ENCODE data around the gene GLT8D2. TPM values are rescaled to one million over a fixed set of nuclear protein-coding genes. Genes with fewer than 3 reads are reported as not detected.

The GLT8D2 gene
- total RNA-seq, 2 experiments from 2014 or later: not detected

DNA sequence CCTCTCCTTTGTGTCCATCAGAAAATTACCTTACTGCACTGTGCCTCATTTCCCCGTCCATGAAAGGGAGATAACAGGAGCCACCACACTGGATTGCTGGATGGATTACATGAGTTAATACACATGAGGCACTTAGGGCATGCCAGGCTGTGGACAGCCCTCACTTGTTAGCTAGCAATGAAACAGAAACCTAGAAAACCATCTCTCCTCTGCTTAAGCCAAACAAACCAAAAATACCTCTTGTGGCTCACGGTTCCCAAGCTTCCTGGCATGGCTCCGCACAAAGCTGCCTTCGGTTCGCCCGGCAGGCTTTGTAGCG is 13.7 kb upstream of the GLT8D2 start:
- Mint-ChIP-seq H3K4me3 (peak overlapping the region; percentile 92), H3K4me1 (peaks cover 24% of the 10 kb centered on the region), H3K9me3 (no peaks in the 10 kb centered on the region), H3K27me3 (peaks cover 25% of the 10 kb centered on the region), H3K36me3 (peaks cover 4% of the 10 kb centered on the region), H3K27ac (peak overlapping the region; percentile 90)
- DNase-seq (no peak), ATAC-seq (ENCODE audit: low read depth) (peak; percentile 35)
- POLR2A ChIA-PET: interaction anchor here (1.0 to 2.6 kb wide), 8 partner anchors 17 to 134 kb away, joined by 3 to 19 read pairs (median 6); partner anchors contain the start of genes HSP90B1, NFYB and TDG

DNA sequence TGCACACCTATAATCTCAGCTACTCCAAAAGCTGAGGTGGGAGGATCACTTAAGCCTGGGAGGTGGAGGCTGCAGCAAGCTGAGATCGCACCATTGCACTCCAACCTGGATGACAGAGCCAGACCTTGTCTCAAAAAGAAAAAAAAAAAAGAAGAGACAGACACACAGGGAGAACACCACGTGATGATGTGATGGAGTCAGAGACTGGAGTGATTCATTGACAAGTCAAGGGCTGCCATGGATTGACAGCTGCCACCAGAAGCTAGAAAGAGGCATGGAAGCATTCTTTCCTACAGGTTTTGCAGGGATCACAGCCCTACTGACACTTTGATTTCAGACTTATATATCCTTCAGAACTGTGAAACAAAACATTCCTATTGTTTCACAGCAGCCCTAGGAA is 10.8 kb upstream of the GLT8D2 start:
- no peak overlapping the region for H3K27ac Mint-ChIP-seq
- no peak overlapping the region for H3K4me3 Mint-ChIP-seq
- ATAC-seq (ENCODE audit: low read depth): no peak
- peaks cover 27% of the 10 kb centered on the region for H3K27me3 Mint-ChIP-seq
- POLR2A ChIA-PET: interaction anchor here (0.6 kb wide), 1 partner anchor 68 kb away, joined by 4 read pairs; no protein-coding TSS in a partner anchor
- peaks cover 17% of the 10 kb centered on the region for H3K4me1 Mint-ChIP-seq
- H3K9me3 Mint-ChIP-seq: no peaks in the 10 kb centered on the region
- no peak for DNase-seq
- peaks cover 2% of the 10 kb centered on the region for H3K36me3 Mint-ChIP-seq

DNA sequence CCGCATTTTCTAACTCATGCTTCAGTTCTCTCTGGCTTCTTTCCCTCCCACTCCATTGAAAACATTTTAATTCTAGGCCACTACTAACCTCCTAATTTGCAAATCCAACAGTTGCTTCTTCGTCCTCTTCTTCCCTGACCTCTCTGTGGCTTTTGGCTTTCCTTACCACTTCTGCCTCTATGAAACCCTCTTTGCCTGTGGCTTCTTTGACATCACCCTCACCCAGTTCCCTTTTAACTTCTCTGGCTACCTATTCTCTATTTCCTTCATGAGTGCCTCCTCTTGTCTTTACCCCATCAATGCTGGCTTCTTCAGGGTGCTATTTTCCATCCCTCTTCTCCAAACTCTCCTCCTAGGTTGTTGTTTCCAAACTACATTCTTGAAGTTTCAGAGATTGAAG is 10.0 kb upstream of the GLT8D2 start:
- POLR2A ChIA-PET: no interaction called here
- H3K4me1 Mint-ChIP-seq: peaks cover 10% of the 10 kb centered on the region
- no peaks in the 10 kb centered on the region for H3K9me3 Mint-ChIP-seq
- no peak overlapping the region for H3K27ac Mint-ChIP-seq
- no peak overlapping the region for H3K4me3 Mint-ChIP-seq
- DNase-seq (no peak), ATAC-seq (ENCODE audit: low read depth) (no peak)
- peaks cover 1% of the 10 kb centered on the region for H3K36me3 Mint-ChIP-seq
- peaks cover 34% of the 10 kb centered on the region for H3K27me3 Mint-ChIP-seq

DNA sequence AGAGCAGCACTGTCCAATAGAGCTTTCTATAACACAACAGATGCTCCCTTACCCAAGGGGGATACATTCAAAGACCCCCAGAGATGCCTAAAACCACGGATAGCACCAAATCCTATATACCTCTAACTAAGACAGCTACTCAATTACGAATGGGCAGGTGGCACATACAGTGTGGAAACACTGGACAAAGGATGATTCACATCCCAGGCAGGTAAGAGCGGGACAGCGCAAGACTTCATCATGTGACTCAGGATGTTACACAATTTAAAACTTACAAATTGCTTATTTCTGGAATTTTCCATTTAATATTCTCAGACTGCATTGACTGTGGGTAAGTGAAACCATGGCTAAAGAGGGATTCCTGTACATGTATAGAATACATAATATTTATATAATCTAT is 8.8 kb upstream of the GLT8D2 start:
- Mint-ChIP-seq H3K36me3 (no peaks in the 10 kb centered on the region), H3K27me3 (peaks cover 39% of the 10 kb centered on the region), H3K27ac (no peak overlapping the region), H3K4me1 (peaks cover 10% of the 10 kb centered on the region), H3K4me3 (no peak overlapping the region), H3K9me3 (no peaks in the 10 kb centered on the region)
- DNase-seq (no peak), ATAC-seq (ENCODE audit: low read depth) (no peak)
- POLR2A ChIA-PET: interaction anchor here (0.9 kb wide), 1 partner anchor 50 kb away, joined by 3 read pairs; no protein-coding TSS in a partner anchor

DNA sequence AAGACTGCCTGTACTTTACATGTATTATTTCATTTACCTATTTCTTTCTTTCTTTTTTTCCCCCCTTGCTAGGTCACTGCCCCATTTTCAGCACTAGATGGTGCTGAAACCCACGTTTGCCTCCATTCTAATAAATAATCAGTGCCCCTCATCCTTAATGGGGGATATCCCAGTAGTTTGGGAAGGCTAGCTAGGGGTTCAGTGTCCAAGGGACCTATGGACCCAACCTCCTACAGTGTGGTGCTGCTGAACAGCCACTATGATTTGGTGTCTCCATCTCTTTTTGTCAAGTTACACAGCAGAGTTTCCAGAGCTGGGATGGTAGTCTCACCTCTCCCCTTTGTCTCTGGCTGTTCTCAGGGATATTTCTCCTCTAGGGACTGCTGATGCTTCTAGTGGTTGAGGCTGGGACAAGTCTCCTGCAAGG is 7.8 kb upstream of the GLT8D2 start:
- H3K9me3 Mint-ChIP-seq: no peaks in the 10 kb centered on the region
- POLR2A ChIA-PET: no interaction called here

DNA sequence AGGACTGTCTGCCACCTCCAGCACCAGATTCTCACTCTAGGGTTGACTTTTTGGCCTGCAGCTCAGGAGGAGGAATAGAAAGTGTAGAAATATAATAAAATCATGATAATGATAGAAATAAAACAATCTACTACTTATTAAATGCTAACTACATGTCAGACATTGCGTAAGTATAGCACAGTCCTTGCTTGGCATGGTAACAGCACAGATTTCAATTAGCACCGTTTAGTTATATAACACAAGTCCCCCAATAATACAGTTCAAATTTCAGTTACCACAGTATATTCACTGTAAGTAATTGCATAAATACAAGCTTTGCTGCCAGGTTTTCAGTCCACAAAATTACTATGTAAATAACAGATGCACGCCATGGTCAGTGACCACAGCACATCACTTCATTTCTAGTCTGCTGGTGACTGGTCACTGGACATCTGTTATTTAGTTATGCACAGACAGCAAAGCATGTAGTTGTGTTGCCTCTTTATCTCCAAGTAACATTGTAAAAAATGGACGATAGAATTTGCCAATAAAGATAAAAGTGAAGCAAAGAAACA is 6.5 kb upstream of the GLT8D2 start:
- H3K9me3 Mint-ChIP-seq: no peaks in the 10 kb centered on the region
- ATAC-seq (ENCODE audit: low read depth) (no peak), DNase-seq (no peak)
- no peaks in the 10 kb centered on the region for H3K36me3 Mint-ChIP-seq
- H3K27me3 Mint-ChIP-seq: peaks cover 44% of the 10 kb centered on the region
- H3K4me1 Mint-ChIP-seq: peaks cover 8% of the 10 kb centered on the region
- no peak overlapping the region for H3K27ac Mint-ChIP-seq
- POLR2A ChIA-PET: no interaction called here
- H3K4me3 Mint-ChIP-seq: no peak overlapping the region

More for the DNA sequence above, 7.8 kb upstream of the GLT8D2 start:
- H3K27me3 Mint-ChIP-seq: peaks cover 43% of the 10 kb centered on the region
- ATAC-seq (ENCODE audit: low read depth) (no peak), DNase-seq (no peak)
- peaks cover 8% of the 10 kb centered on the region for H3K4me1 Mint-ChIP-seq
- H3K4me3 Mint-ChIP-seq: no peak overlapping the region
- H3K36me3 Mint-ChIP-seq: no peaks in the 10 kb centered on the region
- no peak overlapping the region for H3K27ac Mint-ChIP-seq

DNA sequence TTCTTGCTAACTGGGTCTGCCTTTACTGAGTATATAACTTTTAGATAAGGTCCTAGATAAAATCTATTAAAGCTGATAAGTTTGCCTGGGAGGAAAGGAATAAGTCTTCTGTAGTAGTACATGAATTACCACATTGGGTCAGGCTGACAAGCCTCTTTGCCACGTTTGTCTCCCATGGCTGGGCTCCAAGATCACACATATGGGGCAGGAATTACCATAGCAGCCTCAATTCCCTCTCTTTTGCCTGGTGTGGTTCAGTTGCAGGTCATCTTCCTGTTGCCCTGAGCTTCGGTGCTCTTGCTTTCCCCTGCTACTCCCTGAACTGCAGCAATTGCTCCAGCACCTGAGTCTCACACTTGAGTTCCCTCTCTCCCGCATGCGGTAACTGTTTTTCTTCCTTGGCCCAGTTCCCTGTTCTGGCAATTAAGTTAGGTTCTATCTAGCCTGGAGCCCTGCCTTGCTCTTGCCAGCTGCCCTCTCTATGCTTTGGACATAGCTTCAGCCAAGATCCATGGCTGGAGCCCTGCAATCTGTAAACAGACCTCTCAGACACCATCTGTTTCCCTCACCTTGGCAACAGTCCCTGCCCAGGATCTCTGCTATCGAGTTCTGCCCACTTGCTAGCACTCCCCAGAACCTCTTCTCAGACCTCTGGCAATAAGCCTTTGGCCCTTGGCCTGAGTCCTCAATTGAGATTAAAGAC is 5.8 kb upstream of the GLT8D2 start:
- H3K9me3 Mint-ChIP-seq: no peaks in the 10 kb centered on the region
- ATAC-seq (ENCODE audit: low read depth) (no peak), DNase-seq (no peak)
- no peaks in the 10 kb centered on the region for H3K36me3 Mint-ChIP-seq
- POLR2A ChIA-PET: no interaction called here
- H3K4me3 Mint-ChIP-seq: no peak overlapping the region
- peaks cover 8% of the 10 kb centered on the region for H3K4me1 Mint-ChIP-seq
- peaks cover 48% of the 10 kb centered on the region for H3K27me3 Mint-ChIP-seq
- H3K27ac Mint-ChIP-seq: no peak overlapping the region

DNA sequence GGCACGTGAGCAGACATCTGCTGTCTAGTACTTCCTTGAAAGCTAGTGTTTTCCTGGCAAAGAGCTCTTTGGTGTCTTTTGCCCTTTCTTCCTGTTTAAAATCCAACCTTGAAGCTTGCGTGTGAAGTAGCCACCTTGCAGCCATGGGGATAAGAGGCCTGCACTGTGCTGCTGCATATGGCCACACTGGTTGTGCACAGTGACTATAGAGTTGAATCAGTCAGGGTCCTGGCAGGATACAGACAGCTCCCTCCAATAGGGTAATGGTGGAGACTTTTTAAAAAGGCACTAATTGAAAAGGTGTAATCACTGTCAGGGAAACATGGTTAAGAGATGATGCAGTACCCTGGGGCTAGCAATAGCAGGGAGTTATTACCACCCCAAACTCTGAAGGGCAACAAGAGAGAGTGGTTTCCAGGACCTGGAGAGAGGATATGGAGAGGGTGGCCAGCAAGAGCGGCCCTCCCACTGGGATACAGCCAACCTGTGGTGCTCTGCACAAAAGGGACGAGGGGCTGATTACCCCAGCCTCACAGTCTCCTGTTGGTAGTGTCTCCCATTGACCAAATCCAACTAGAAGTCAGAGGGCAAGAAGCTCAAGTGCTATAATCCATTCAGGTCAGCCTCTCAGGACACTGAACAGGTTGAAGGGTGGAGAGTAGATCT is 4.8 kb upstream of the GLT8D2 start:
- Mint-ChIP-seq H3K4me1 (peaks cover 8% of the 10 kb centered on the region), H3K4me3 (no peak overlapping the region), H3K27ac (no peak overlapping the region), H3K9me3 (no peaks in the 10 kb centered on the region), H3K27me3 (peaks cover 48% of the 10 kb centered on the region), H3K36me3 (no peaks in the 10 kb centered on the region)
- no peak for ATAC-seq (ENCODE audit: low read depth)
- POLR2A ChIA-PET: no interaction called here
- no peak for DNase-seq

DNA sequence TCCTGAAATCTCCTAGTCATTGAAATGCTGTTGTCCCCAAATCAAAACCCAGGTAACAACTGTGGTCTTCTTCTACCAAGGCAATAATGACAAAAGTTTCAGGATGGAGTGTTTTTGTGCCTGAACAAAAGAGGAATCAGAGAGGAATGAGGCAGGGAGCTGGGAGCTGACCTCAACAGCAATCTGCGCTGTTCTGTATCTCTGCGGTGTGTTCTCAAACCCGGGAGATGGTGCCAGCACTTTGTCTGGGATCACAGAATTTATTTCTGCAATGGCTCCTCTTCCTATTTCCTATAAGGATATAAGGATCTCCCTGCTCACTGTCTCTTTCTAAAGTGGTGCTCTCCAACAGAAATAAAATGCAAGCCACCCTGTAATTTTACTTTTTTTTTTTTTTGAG is 449 bp upstream of the GLT8D2 start:
- Mint-ChIP-seq H3K4me1 (peaks cover 14% of the 10 kb centered on the region), H3K27ac (no peak overlapping the region), H3K4me3 (peak overlapping the region; percentile 63), H3K9me3 (no peaks in the 10 kb centered on the region), H3K27me3 (peaks cover 55% of the 10 kb centered on the region), H3K36me3 (no peaks in the 10 kb centered on the region)
- DNase-seq (no peak), ATAC-seq (ENCODE audit: low read depth) (no peak)
- POLR2A ChIA-PET: no interaction called here

DNA sequence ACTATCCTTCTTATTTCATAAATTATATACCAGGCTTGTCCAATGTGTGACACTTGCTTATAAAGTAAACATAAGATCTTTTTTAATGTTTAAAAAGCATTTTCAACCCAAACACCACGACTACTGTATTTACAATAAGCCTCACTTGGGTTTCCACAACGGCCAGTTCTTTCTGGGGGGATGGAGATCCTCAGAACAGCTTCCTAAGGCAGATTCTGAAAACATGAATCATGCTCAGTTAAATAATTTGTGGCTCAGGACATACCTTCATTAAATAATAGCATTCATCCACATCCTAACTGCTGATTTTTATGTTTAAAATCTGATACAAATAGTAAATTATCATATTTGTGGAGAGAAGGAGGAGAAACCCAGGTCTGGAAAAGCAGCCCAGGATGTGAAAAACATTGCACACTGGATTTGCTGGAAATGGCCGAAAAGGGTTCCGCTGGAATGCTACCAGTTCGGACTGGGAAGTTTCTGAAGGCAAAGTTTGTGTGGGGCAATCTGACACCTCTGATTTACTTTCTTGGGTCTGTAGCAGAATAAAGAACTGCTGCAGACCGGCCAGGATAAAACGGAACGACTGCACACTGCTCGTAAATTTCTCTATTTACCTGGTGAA is 597 bp downstream of the GLT8D2 start:
- DNase-seq: no peak
- Mint-ChIP-seq H3K27ac (no peak overlapping the region), H3K27me3 (peaks cover 52% of the 10 kb centered on the region), H3K9me3 (no peaks in the 10 kb centered on the region), H3K36me3 (no peaks in the 10 kb centered on the region), H3K4me1 (peaks cover 20% of the 10 kb centered on the region), H3K4me3 (peak overlapping the region; percentile 63)
- ATAC-seq (ENCODE audit: low read depth): no peak
- POLR2A ChIA-PET: no interaction called here

DNA sequence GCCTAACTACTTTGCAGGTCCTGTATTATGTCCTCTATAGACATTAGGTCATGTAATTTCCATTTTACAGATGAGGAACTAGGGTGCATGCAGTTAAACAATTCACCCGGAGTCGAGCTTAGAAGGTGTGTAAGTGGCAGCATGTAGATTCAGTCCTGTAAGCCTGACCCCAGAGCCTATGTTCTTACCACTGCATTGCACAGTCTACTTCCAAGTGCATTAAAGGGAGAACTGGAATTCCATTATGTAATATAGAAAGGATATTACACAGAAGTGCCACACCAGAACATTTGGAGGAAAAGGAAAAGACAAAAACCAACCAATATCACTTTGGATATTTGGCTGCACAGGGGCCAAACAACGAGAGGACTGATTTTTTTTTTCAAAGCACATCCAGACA is 1.2 kb downstream of the GLT8D2 start:
- H3K27me3 Mint-ChIP-seq: peaks cover 52% of the 10 kb centered on the region
- ATAC-seq (ENCODE audit: low read depth): no peak
- no peak overlapping the region for H3K27ac Mint-ChIP-seq
- peaks cover 20% of the 10 kb centered on the region for H3K4me1 Mint-ChIP-seq
- POLR2A ChIA-PET: no interaction called here
- no peaks in the 10 kb centered on the region for H3K9me3 Mint-ChIP-seq
- DNase-seq: no peak
- H3K36me3 Mint-ChIP-seq: no peaks in the 10 kb centered on the region
- no peak overlapping the region for H3K4me3 Mint-ChIP-seq

DNA sequence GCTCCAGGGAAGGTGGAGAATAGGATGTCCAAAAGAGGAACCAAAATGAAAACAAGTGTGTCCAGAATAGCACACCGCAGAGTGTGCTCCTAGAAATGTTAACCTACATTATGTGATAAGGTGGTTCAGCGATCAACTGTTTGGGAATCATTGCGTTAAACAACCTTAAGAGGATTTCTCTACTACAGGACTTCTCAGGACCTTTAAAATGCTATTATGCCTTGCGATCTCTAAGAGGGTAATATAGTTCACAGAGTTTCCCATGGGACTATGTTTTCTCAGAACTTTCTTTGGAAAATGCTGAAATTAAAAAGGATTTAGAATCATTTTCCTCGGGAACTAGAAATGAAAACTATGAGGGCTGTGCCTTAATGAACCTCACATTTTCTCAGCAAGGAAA is 1.8 kb downstream of the GLT8D2 start:
- POLR2A ChIA-PET: no interaction called here
- no peaks in the 10 kb centered on the region for H3K36me3 Mint-ChIP-seq
- no peaks in the 10 kb centered on the region for H3K9me3 Mint-ChIP-seq

DNA sequence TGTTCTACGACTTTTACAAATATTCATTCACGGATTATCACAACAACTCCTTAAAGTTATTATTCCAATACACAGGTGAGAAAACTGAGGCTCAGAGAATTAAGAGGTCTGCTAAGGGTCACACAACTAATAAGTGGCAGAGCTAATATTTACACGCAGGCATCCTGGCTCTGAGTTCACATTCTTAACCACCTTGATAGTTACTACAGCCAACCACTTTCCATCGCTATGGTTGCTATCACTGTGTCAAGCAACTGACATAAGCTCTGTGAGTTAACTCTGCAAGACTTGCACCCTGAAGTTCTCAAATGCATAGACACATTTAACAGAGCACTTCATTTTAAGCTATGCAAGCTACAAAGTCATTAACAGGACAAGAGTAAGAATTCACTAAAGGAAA is 3.7 kb downstream of the GLT8D2 start:
- POLR2A ChIA-PET: interaction anchor here (0.6 to 1.0 kb wide), 2 partner anchors 18 to 1057 kb away, joined by 3 read pairs; partner anchors contain the start of gene HCFC2
- no peaks in the 10 kb centered on the region for H3K9me3 Mint-ChIP-seq
- H3K4me1 Mint-ChIP-seq: peaks cover 20% of the 10 kb centered on the region
- no peaks in the 10 kb centered on the region for H3K36me3 Mint-ChIP-seq
- H3K27me3 Mint-ChIP-seq: peaks cover 40% of the 10 kb centered on the region
- H3K27ac Mint-ChIP-seq: no peak overlapping the region
- no peak overlapping the region for H3K4me3 Mint-ChIP-seq
- DNase-seq (no peak), ATAC-seq (ENCODE audit: low read depth) (no peak)

More for the DNA sequence above, 1.8 kb downstream of the GLT8D2 start:
- ATAC-seq (ENCODE audit: low read depth): no peak
- H3K4me3 Mint-ChIP-seq: no peak overlapping the region
- DNase-seq: no peak
- peaks cover 20% of the 10 kb centered on the region for H3K4me1 Mint-ChIP-seq
- no peak overlapping the region for H3K27ac Mint-ChIP-seq
- peaks cover 50% of the 10 kb centered on the region for H3K27me3 Mint-ChIP-seq
